Measurements from ENCODE around the gene VRK3. TPM values are rescaled to one million over a fixed set of nuclear protein-coding genes. Genes with fewer than 3 reads are reported as not detected.
"Not testable (repeated sequence)": the region's sequence is repeated elsewhere in the genome, so short reads cannot be mapped to it uniquely, and the experiment has no call there.

The VRK3 gene
- polyA plus RNA-seq (2012; rRNA removed) = 30.3 and 33.5 TPM in 2 replicates
- polyA plus RNA-seq (2012; cell fraction: cytosol; rRNA removed) = 19.0 and 25.2 TPM in 2 replicates
- polyA plus RNA-seq (2012; cell fraction: nucleus; rRNA removed) = 51.7 and 57.8 TPM in 2 replicates

GRCh38 chr19:50025022-50025793 is at the start of gene VRK3:
Gene VRK3 (minus strand): TSS chr19:50025372. CDS start chr19:50016162, 9,210 bp downstream.
- peak; percentile 96 for DNase-seq
- peak within 1 kb of the TSS; percentile 82 to 85 for H3K4me3 ChIP-seq (ENCODE audit: low read depth in 2 of 2, low read length in 1 of 2)
- no peaks in the 10 kb centered on the region for H3K27me3 ChIP-seq (ENCODE audit: insufficient read depth)
- H3F3A ChIP-seq (replicated peaks; ENCODE audit: insufficient read depth) = no peaks in the 10 kb centered on the region
- H3K27ac ChIP-seq (ENCODE audit: low read depth in 2 of 2, low read length in 1 of 2) = peak within 1 kb of the TSS; percentile 89 to 91
- peaks cover 8 to 11% of the 10 kb centered on the region in 2 experiments; a peak in 2 of 4 replicates for H3K4me1 ChIP-seq (ENCODE audit: control insufficient read depth in 1 of 2, insufficient read depth in 2 of 2, low read depth in 1 of 2, low read length in 1 of 2)
- peak within 1 kb of the TSS; percentile 90 for H2AFZ ChIP-seq (ENCODE audit: low read depth)
- H3K9ac ChIP-seq = peak within 1 kb of the TSS; percentile 86
- ChIA-PET CTCF (interaction anchor here (1.0 to 1.5 kb wide), 2 partner anchors 22 to 88 kb away, joined by 3 to 4 read pairs; no protein-coding TSS in a partner anchor), POLR2A (interaction anchor here (0.5 kb wide), 1 partner anchor 19 kb away, joined by 3 read pairs; no protein-coding TSS in a partner anchor)
- peak within 1 kb of the TSS; percentile 91 for H3K4me2 ChIP-seq
- H3K36me3 ChIP-seq (replicated peaks in 1 of 2; ENCODE audit: control insufficient read depth in 1 of 2, insufficient read depth in 2 of 2, low read length in 1 of 2) = peaks cover 0 to 12% of the 10 kb centered on the region in 2 experiments
- peaks cover 4% of the 10 kb centered on the region; the same call in 1 of the 2 replicates for H4K20me1 ChIP-seq (ENCODE audit: insufficient read depth)
- TF ChIP-seq MXI1 (IDR thresholded peaks at IDR 0.05; ENCODE audit: low read depth, low read length) (peak; percentile 11; the same call in 1 of the 2 replicates), TCF12 (IDR thresholded peaks at IDR 0.05) (no peak), CTCF (IDR thresholded peaks at IDR 0.05) (peak; percentile 28; the same call in 1 of the 2 replicates), RCOR1 (IDR thresholded peaks at IDR 0.05; ENCODE audit: low read length) (0 out of 2 replicates have a peak, but pooled peaks have one; percentile 20), ELF1 (IDR thresholded peaks at IDR 0.05) (peak; percentile 61), SIN3A (IDR thresholded peaks at IDR 0.05; ENCODE audit: borderline replicate concordance, low read depth, low read length) (no peak), NRF1 (IDR thresholded peaks at IDR 0.05; ENCODE audit: low read depth, low read length) (peak; percentile 96), RFX5 (IDR thresholded peaks at IDR 0.05; ENCODE audit: low read length) (peak; percentile 69), POLR2AphosphoS5 (IDR thresholded peaks at IDR 0.05; ENCODE audit: low read depth, low read length) (peak; percentile 88), TAF1 (IDR thresholded peaks at IDR 0.05; ENCODE audit: borderline replicate concordance, low read depth, low read length) (peak; percentile 54; the same call in 1 of the 2 replicates), GABPA (IDR thresholded peaks at IDR 0.05; ENCODE audit: low read depth) (peak; percentile 55; the same call in 1 of the 2 replicates), EP300 (IDR thresholded peaks at IDR 0.05; ENCODE audit: borderline replicate concordance in 1 of 2, low read depth in 1 of 2, low read length in 1 of 2) (no peak)
- WGBS (ENCODE audit: low lambda C conversion rate) = under 1% methylated on average over 42 of the region's 59 CpGs
- no peaks in the 10 kb centered on the region for H3K9me3 ChIP-seq
- peaks cover 88% of the 10 kb centered on the region for H3K79me2 ChIP-seq (ENCODE audit: insufficient read depth)
- no peaks in the 10 kb centered on the region for H3K9me2 ChIP-seq

- DNase-seq; H3K79me2 ChIP-seq (ENCODE audit: insufficient read depth); H3K9ac ChIP-seq; CTCF ChIA-PET; H3K36me3 ChIP-seq (replicated peaks in 1 of 2; ENCODE audit: control insufficient read depth in 1 of 2, insufficient read depth in 2 of 2, low read length in 1 of 2); H3K27ac ChIP-seq (ENCODE audit: low read depth in 2 of 2, low read length in 1 of 2); H3F3A ChIP-seq (replicated peaks; ENCODE audit: insufficient read depth); H3K9me3 ChIP-seq; H3K4me2 ChIP-seq; H3K9me2 ChIP-seq; H3K4me1 ChIP-seq (ENCODE audit: control insufficient read depth in 1 of 2, insufficient read depth in 2 of 2, low read depth in 1 of 2, low read length in 1 of 2); H4K20me1 ChIP-seq (ENCODE audit: insufficient read depth); H2AFZ ChIP-seq (ENCODE audit: low read depth); H3K4me3 ChIP-seq (ENCODE audit: low read depth in 2 of 2, low read length in 1 of 2); POLR2A ChIA-PET: not testable (repeated sequence)
- 3% methylated on average over 5 of the region's 5 CpGs for WGBS (ENCODE audit: low lambda C conversion rate)
- H3K27me3 ChIP-seq (ENCODE audit: insufficient read depth) = peaks cover 58% of the 10 kb centered on the region; the same call in 1 of the 2 replicates
Observed at GRCh38 chr19:50068382-50068781, 43.2 kb upstream of the VRK3 start.

All from SK-N-SH (cell line).